Fibroblast of villous mesenchyme (primary cell): ENCODE results near the gene OR10Z1. TPM values are rescaled to one million over a fixed set of nuclear protein-coding genes. Genes with fewer than 3 reads are reported as not detected.

Source experiments
- DNase-seq: peaks from one replicate; pipeline ENCODE4 v3.0.0-alpha.2; 2010; ENCODE audit warnings: low read depth
- H3K4me3 ChIP-seq: 2 replicates; pipeline ENCODE4 v1.5.1; 2011; ENCODE audit warnings: low read depth, mild to moderate bottlenecking, low read length
- CTCF ChIP-seq: IDR thresholded peaks from 2 replicates; pipeline ENCODE4 v1.5.1; 2012; ENCODE audit warnings: low read depth, mild to moderate bottlenecking, low read length; ENCODE audit not compliant: insufficient read depth
- total RNA-seq: library from RNA; depleted of rRNA; stranded (reverse); fragments of >200 nt; gene quantifications from 2 replicates; pipeline ENCODE4 v1.2.3, GENCODE V29; 2012

The OR10Z1 gene
- total RNA-seq, 1 donor: not detected

- DNase-seq: no peak
- H3K4me3 ChIP-seq: no peak overlapping the region
- TF ChIP-seq CTCF: no peak
Observed at GRCh38 chr1:158577561-158577960, 27.5 kb upstream of the OR10Z1 start.

- no peak within 1 kb of the TSS for H3K4me3 ChIP-seq
- DNase-seq: no peak
- no peak for TF ChIP-seq CTCF
Observed at GRCh38 chr1:158579733-158580132, 25.3 kb upstream of the OR10Z1 start, which contains the start of gene OR10X1. OR10X1 (minus strand) TSS chr1:158579899; CDS start chr1:158579899, 0 bp downstream.

GRCh38 chr1:158583962-158584361 is 21.1 kb upstream of the OR10Z1 start:
- H3K4me3 ChIP-seq: no peak overlapping the region
- no peak for DNase-seq
- TF ChIP-seq CTCF: no peak

- DNase-seq: no peak
- no peak overlapping the region for H3K4me3 ChIP-seq
- no peak for TF ChIP-seq CTCF
Observed at GRCh38 chr1:158586942-158587341, 18.1 kb upstream of the OR10Z1 start.

GRCh38 chr1:158600735-158601134 is 4.3 kb upstream of the OR10Z1 start:
- no peak for TF ChIP-seq CTCF
- no peak overlapping the region for H3K4me3 ChIP-seq
- DNase-seq: no peak

- H3K4me3 ChIP-seq: no peak overlapping the region
- no peak for DNase-seq
- TF ChIP-seq CTCF: no peak
Observed at GRCh38 chr1:158607296-158607695, 2.2 kb downstream of the OR10Z1 start.

GRCh38 chr1:158611916-158612315 is 6.8 kb downstream of the OR10Z1 start:
- H3K4me3 ChIP-seq: no peak overlapping the region
- no peak for TF ChIP-seq CTCF
- DNase-seq: no peak
